ENCODE measurements around the gene RFC1. TPM values are rescaled to one million over a fixed set of nuclear protein-coding genes. Genes with fewer than 3 reads are reported as not detected.
"Not testable (repeated sequence)": the region's sequence is repeated elsewhere in the genome, so short reads cannot be mapped to it uniquely, and the experiment has no call there.

Gene RFC1
- polyA plus RNA-seq, 4 donors, result 64.4 to 79.9 (median 73.3) TPM

GRCh38 chr4:39320381-39321115 is 45.6 kb downstream of the RFC1 start:
- no peak for DNase-seq (ENCODE audit: low read depth in 4 of 4, low spot score in 2 of 4)

GRCh38 chr4:39319676-39320075 is 46.5 kb downstream of the RFC1 start:
- no peak for DNase-seq (ENCODE audit: low read depth in 4 of 4, low spot score in 2 of 4)

- no peak for DNase-seq (ENCODE audit: low read depth in 4 of 4, low spot score in 2 of 4)
These were observed 53.3 kb downstream of the RFC1 start for GRCh38 chr4:39312816-39313215.

GRCh38 chr4:39308611-39309010 is 57.6 kb downstream of the RFC1 start:
- no peak for DNase-seq (ENCODE audit: low read depth in 4 of 4, low spot score in 2 of 4)

- DNase-seq (ENCODE audit: low read depth in 4 of 4, low spot score in 2 of 4), result no peak
These were observed 60.1 kb downstream of the RFC1 start for GRCh38 chr4:39305912-39306677.

- no peak for DNase-seq (ENCODE audit: low read depth in 4 of 4, low spot score in 2 of 4)
These were observed 61.5 kb downstream of the RFC1 start for GRCh38 chr4:39304651-39305050.

- DNase-seq (ENCODE audit: low read depth in 4 of 4, low spot score in 2 of 4), result no peak
These were observed 62.3 kb downstream of the RFC1 start for GRCh38 chr4:39303871-39304270.

- no peak for DNase-seq (ENCODE audit: low read depth in 4 of 4, low spot score in 2 of 4)
These were observed 63.3 kb downstream of the RFC1 start for GRCh38 chr4:39302901-39303300.

GRCh38 chr4:39295784-39296183 is 70.4 kb downstream of the RFC1 start:
- no peak for DNase-seq (ENCODE audit: low read depth in 4 of 4, low spot score in 2 of 4)

- DNase-seq (ENCODE audit: low read depth in 4 of 4, low spot score in 2 of 4), result not testable (repeated sequence)
These were observed 73.7 kb downstream of the RFC1 start for GRCh38 chr4:39292433-39292832.

GRCh38 chr4:39291686-39292085 is 74.5 kb downstream of the RFC1 start:
- DNase-seq (ENCODE audit: low read depth in 4 of 4, low spot score in 2 of 4), result no peak

- no peak for DNase-seq (ENCODE audit: low read depth in 4 of 4, low spot score in 2 of 4)
These were observed 78.9 kb downstream of the RFC1 start for GRCh38 chr4:39287223-39287622.

GRCh38 chr4:39286263-39286662 is 79.9 kb downstream of the RFC1 start:
- DNase-seq (ENCODE audit: low read depth in 4 of 4, low spot score in 2 of 4), result no peak

GRCh38 chr4:39285853-39286252 is 80.3 kb downstream of the RFC1 start:
- no peak for DNase-seq (ENCODE audit: low read depth in 4 of 4, low spot score in 2 of 4)

GRCh38 chr4:39285111-39285795 is 80.9 kb downstream of the RFC1 start:
- DNase-seq (ENCODE audit: low read depth in 4 of 4, low spot score in 2 of 4), result no peak

- no peak for DNase-seq (ENCODE audit: low read depth in 4 of 4, low spot score in 2 of 4)
These were observed 85.4 kb downstream of the RFC1 start for GRCh38 chr4:39280770-39281169.

- no peak for DNase-seq (ENCODE audit: low read depth in 4 of 4, low spot score in 2 of 4)
These were observed 86.7 kb downstream of the RFC1 start for GRCh38 chr4:39279416-39279815.

GRCh38 chr4:39278476-39278875 is 87.7 kb downstream of the RFC1 start:
- no peak for DNase-seq (ENCODE audit: low read depth in 4 of 4, low spot score in 2 of 4)

- not testable (repeated sequence) for DNase-seq (ENCODE audit: low read depth in 4 of 4, low spot score in 2 of 4)
These were observed 88.5 kb downstream of the RFC1 start for GRCh38 chr4:39277661-39278060.

GRCh38 chr4:39274503-39274902 is 91.7 kb downstream of the RFC1 start:
- DNase-seq (ENCODE audit: low read depth in 4 of 4, low spot score in 2 of 4), result no peak

GRCh38 chr4:39263895-39264294 is 102.3 kb downstream of the RFC1 start:
- DNase-seq (ENCODE audit: low read depth in 4 of 4, low spot score in 2 of 4), result no peak
